Measurements from ENCODE around the gene AREL1. TPM values are rescaled to one million over a fixed set of nuclear protein-coding genes. Genes with fewer than 3 reads are reported as not detected.

AREL1 gene
- total RNA-seq, 1 experiment from 2014 or later = 17.4 TPM

DNA sequence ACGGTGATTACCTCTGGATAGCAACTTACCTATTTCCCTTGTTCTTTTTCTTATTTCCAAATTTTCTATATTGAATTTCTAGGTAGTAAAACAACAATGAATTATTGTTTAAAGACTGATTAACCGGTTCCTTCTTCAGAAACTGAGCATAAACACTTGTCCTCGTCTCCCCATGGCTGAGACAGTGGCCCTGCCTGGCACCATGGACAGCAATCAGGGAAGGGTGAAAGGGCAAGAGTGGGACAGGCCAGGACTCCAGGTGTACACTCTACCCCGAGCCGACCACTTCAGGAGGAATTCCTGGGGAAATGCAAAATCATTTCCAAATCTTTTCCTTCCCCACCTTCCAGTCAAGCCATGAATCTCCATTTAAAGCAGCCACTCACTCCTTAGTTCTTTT lies 52.0 kb downstream of the AREL1 start:
- DNase-seq (ENCODE audit: low read depth) = no peak

DNA sequence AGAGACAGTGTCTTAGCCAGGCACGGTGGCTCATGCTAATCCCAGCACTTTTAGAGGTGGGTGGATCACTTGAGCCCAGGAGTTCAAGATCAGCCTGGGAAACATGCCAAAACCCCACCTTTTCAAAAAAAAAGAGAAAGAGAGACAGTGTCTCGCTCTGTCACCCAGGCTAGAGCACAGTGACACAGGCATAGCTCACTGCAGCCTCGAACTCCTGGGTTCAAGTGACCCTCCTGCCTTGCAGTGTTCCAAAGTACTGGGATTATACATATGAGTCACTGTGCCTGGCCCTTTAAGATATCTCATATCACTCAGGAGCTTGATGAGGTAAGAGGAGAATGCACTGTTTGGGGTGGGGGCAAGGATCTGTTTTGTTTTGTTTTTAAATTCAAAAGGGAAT lies 52.7 kb downstream of the AREL1 start:
- DNase-seq (ENCODE audit: low read depth) = no peak

DNA sequence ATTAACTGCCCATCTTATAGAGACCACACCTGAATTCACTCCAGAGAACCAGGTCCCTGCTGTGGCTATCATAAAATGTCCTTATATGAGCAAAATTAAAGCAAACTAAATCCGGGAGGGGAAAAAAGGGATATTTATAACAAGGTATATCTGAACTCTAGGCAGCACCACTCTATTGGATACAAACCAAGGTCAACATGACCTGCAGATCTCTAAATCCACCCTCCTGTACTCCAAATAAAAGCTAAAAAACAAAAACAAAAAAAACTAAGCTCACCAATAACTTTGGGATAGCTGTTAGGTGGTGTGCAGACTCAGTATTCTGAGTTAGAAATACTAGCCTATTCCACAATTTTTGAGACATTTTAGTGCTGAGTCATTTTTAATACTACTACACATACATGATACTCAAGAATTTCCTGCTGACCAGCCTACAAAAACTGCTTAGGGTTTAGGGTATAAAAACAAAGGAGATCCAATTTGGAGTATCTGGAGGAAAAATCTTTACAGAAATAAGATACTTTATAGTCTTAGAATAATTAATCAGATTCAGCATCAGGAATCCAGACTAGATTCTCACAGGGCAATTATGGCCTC lies 54.2 kb downstream of the AREL1 start:
- peak; percentile 34 for DNase-seq (ENCODE audit: low read depth)

DNA sequence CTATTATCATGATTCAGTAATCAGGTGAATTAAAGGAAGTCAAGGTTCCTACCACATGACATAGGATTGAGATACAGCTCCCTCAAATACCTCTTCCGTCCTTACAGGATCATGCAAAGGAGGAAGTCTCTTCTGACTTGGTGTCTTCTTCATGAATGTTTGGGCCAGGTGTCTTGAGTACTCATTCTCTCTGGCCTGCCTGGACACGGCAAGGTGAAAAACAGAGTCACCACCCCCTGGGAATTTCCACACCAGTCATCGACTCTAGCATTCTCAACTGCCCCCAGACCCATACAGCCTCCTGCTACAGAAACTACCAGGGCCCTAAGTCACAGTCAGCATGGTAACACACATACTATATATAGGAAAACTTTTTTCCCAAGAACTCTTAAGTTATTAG lies 55.9 kb downstream of the AREL1 start:
- no peak for DNase-seq (ENCODE audit: low read depth)

GRCh38 chr14:74655599-74656395 lies 57.1 kb downstream of the AREL1 start:
- DNase-seq (ENCODE audit: low read depth) = no peak

GRCh38 chr14:74654931-74655330 lies 57.9 kb downstream of the AREL1 start:
- DNase-seq (ENCODE audit: low read depth) = no peak

DNA sequence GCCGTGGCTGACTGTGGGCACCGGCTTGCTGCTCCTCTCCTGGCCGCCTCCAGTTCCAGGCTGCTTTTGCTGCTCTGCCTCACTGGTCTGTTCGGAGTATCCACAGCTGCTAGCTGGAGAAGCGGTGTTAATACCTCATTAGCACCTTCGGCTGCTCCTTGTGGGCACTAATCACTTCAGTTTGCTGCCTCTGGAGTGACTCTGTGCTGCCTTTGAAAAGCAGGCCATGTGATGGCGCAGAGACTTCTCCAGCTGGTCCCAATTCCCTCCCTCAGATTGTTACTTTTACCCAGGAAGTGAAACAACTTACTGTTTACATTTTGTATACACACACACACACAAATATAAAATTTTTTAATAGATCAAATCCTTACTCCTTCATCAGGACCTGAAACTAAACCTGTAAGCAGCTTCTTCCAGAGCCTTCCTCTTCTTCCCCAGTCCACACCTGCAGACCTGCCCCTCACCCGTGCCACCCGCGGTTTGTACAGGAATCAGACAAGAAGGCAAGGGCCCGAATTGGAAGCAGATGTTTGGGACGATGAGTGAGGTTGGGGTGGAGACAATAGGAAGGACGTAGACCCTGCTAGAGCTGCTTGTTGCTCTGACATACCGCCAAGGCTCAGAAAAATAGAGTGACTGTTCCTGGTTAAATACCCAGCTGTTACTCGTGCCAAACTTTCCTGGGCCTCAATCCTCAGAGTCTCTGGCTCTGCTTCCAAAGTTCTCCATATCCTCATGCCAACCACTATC lies 59.3 kb downstream of the AREL1 start:
- peak; percentile 47 for DNase-seq (ENCODE audit: low read depth)

DNA sequence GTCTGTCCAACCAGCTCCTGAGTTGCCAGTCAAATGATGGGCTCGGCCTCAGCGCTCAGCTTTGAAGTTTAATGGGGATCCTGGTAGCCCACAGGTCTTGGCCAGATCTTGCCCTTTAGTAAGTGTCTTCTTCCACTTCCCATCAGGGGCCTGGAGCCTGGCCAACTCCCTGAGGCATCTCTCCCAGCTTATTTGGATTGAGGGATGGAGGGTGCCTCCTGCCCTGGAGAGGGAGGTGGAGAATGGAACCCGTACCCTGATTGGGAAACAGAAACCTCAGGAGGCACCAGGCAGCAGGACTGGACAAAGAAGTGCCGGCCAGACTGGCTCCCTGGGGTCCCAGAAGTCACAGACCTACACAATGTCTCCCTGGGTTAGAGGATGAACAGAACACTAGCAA lies 60.3 kb downstream of the AREL1 start:
- peak; percentile 34 for DNase-seq (ENCODE audit: low read depth)

- DNase-seq (ENCODE audit: low read depth) = no peak
These were observed 61.8 kb downstream of the AREL1 start for GRCh38 chr14:74650927-74651686.

DNA sequence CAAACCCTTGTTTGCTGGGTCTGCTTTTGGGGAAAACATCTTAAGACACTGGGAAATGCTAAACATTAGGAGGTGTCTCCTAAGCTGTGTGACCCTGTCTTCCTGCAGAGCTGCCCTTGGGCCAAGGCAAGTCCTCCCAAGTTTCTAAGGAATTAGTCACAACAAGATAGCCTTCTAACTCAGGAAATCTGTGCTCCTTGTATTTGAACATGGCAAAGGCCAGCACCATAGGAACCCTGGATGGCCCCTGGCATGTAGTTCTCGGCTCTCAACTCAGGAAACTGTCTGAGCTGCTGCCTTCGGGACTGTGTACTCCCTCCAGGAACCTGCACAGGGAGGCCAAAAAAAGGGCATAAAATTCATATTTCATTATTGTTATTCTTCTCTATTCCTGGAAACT lies 63.2 kb downstream of the AREL1 start:
- DNase-seq (ENCODE audit: low read depth) = peak; percentile 67

DNA sequence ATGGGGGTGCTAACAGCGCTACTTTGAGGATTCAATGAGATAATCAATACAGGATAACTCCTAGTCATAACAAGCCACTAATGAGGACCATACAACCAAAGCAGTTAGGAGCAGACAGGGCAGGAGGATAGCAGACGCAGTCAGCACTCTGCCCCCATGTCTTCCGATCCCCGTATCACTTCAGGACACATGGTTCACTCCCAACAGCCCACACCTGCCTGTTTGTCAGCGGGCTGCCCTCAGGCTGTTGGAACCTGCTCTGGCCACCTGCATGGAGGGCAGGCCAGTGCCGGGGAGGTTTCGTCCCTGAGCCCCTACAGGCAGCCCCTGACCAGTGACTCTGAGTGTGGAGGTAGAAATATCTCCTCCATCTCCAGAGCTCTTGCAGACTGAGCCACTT lies 63.7 kb downstream of the AREL1 start:
- DNase-seq (ENCODE audit: low read depth) = no peak

- DNase-seq (ENCODE audit: low read depth) = no peak
These were observed 64.3 kb downstream of the AREL1 start for GRCh38 chr14:74648601-74649000.

- DNase-seq (ENCODE audit: low read depth) = no peak
These were observed 65.0 kb downstream of the AREL1 start for GRCh38 chr14:74647678-74648461.

DNA sequence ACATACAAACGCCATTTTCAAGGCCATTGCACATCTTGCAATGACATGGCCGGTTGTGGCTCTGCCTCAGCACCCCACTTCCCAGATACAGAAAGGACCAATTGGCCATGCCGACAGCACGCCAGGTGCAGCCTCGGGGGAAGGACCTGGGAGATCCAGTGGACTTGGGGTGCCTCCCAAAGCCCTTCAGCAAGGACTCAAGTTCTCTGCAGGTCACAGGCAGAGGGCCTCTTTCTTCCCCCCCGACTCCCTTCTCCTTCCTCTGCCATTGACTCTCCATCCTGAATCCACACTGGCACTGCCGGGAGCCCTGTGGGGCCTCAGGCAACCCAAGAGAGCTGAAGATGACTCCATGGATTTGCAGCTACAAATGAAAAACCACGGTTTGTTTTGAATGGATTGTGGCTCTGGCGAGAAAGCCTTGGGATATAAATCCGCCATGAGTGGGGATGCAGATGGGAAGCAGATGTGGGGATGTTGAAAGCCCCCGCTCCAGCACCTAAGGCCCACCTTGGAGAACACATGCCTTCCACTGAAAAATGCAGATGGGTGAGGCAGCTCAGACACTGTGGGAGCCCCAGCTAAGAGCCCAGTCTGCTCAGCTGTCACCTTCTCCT lies 65.7 kb downstream of the AREL1 start:
- DNase-seq (ENCODE audit: low read depth) = peak; percentile 69

GRCh38 chr14:74645756-74646470 lies 67.0 kb downstream of the AREL1 start:
- peak; percentile 64 for DNase-seq (ENCODE audit: low read depth)

DNA sequence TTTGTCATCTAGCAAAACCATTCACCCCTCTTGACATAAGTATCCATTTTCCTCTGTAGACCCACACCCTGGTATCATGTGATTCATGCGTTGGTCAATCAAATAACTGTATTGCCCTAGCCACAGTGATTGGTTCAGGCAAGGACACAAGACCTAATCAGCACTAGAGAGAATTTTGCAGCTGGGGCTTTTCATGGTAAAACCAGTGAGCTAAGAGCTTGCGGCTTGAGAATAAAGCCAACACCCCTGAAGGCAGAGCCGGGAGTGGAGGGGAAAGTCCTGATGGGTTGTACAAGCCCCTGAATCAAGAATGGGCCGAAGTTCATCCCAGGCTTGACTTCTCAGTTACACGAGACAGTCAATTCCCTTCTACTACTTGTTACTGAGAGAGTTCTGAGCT lies 67.6 kb downstream of the AREL1 start:
- DNase-seq (ENCODE audit: low read depth) = peak; percentile 79

GRCh38 chr14:74641601-74642391 lies 71.1 kb downstream of the AREL1 start:
- DNase-seq (ENCODE audit: low read depth) = no peak

- DNase-seq (ENCODE audit: low read depth) = no peak
These were observed 73.9 kb downstream of the AREL1 start for GRCh38 chr14:74638966-74639365.

DNA sequence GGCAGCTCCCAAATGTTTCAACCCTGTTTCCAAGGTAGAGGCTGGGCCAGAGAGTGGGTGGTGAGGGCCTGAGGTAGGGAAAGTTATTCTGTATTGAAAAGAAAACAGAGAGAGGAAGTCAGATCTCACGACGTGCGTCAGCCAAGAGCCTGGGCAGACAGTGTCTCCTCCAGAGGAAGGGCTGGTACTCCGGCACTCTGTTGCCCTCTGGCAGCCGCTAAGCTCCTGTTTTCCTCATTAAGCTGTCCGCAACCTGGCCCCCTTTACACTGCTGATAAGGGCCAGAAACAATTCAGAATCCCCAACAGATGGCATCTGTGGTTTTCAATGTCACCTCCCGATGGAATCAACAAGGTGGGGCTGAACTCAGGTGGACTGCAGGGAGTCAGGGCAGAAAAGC lies 74.8 kb downstream of the AREL1 start:
- DNase-seq (ENCODE audit: low read depth) = no peak

Data from RPMI7951 (cell line).